ENCODE results near the gene GALNT5.
"Not testable (repeated sequence)": the region's sequence is repeated elsewhere in the genome, so short reads cannot be mapped to it uniquely, and the experiment has no call there.

The GALNT5 gene, protein sequence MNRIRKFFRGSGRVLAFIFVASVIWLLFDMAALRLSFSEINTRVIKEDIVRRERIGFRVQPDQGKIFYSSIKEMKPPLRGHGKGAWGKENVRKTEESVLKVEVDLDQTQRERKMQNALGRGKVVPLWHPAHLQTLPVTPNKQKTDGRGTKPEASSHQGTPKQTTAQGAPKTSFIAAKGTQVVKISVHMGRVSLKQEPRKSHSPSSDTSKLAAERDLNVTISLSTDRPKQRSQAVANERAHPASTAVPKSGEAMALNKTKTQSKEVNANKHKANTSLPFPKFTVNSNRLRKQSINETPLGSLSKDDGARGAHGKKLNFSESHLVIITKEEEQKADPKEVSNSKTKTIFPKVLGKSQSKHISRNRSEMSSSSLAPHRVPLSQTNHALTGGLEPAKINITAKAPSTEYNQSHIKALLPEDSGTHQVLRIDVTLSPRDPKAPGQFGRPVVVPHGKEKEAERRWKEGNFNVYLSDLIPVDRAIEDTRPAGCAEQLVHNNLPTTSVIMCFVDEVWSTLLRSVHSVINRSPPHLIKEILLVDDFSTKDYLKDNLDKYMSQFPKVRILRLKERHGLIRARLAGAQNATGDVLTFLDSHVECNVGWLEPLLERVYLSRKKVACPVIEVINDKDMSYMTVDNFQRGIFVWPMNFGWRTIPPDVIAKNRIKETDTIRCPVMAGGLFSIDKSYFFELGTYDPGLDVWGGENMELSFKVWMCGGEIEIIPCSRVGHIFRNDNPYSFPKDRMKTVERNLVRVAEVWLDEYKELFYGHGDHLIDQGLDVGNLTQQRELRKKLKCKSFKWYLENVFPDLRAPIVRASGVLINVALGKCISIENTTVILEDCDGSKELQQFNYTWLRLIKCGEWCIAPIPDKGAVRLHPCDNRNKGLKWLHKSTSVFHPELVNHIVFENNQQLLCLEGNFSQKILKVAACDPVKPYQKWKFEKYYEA

DNA sequence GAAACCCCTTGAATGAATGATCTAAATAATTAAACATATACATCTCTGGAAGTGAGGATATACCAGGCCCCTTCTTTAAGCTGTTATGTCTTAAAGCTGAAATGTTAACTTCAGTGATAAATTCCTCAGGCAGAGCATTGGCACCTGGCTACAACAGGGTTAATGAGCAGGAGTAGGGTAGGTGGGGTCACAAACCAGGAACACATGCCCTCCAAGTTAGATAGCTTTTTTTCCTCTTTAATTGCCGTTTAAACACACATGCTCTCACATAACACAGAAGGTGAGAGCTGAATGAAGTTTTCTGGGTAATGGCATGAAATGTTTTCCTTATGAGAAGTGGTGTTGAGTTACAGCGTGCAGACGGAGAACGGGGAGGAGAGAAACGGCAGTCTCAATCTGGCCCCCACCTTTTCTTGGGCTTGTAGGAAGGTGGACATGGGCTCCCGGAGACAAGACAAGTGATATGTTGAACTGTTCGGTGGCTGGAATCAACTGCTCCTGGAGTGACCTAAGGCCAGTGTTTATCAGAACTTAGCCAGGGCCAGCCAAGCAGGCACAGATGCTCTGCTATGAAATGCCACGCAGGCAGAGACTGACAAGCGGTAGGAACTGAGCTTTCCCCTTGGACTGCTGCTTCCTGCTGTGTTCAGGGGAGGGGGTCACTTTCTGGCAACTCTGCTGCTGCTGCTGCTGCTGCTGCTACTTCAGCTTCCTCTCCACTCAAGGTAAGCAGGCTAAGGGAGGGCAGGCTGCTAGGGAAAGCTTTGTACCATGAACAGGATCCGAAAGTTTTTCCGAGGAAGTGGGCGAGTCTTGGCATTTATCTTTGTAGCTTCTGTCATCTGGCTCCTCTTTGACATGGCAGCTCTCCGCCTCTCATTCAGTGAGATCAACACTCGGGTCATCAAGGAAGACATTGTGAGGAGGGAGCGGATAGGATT, at the start of gene GALNT5:
TSS of gene GALNT5 (plus strand) at position 394 of the 941 bp plus-strand sequence. CDS start at position 772, 378 bp downstream.
- in situ Hi-C loops (cut with MboI; ENCODE audit: low sequenced_read_pairs) = no loop called here

DNA sequence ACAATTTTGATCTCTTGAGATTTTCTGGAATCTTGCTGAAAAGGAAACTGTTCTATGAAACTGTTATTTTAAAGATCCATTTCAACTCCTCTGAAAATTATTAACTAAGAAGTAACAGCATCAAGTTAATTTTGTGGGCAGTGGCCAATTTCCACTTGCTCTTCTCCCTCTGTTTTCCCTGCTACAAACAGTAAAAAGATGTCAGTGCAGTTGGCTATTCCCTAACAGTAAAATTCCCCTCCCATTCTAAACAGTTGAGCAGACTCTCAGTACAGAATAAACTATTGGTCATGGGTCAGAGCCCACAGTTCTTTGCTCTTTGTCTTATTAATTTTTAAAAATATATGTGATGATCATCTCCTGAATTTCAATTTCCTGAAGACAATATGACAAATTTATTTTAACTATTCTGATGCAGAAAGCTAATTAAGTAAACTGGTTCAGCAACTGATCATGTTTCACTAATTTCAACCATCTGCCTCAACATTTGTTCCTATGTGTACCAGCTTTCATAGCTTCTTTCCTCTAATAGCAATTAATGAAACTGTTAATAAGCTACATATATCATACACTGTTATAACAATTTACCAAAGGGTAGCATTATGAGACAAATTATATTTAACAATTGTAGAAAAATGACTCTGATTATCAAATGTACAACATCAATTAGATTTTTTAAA, 41.1 kb upstream of the GALNT5 start:
- in situ Hi-C loops (cut with MboI; ENCODE audit: low sequenced_read_pairs) = no loop called here

- in situ Hi-C loops (cut with MboI; ENCODE audit: low sequenced_read_pairs) = no loop called here
Observed at GRCh38 chr2:157217409-157217808, 40.1 kb upstream of the GALNT5 start.

GRCh38 chr2:157218911-157219310, 38.6 kb upstream of the GALNT5 start:
- in situ Hi-C loops (cut with MboI; ENCODE audit: low sequenced_read_pairs) = no loop called here

- in situ Hi-C loops (cut with MboI; ENCODE audit: low sequenced_read_pairs) = no loop called here
Observed at GRCh38 chr2:157220502-157220901, 37.0 kb upstream of the GALNT5 start.

DNA sequence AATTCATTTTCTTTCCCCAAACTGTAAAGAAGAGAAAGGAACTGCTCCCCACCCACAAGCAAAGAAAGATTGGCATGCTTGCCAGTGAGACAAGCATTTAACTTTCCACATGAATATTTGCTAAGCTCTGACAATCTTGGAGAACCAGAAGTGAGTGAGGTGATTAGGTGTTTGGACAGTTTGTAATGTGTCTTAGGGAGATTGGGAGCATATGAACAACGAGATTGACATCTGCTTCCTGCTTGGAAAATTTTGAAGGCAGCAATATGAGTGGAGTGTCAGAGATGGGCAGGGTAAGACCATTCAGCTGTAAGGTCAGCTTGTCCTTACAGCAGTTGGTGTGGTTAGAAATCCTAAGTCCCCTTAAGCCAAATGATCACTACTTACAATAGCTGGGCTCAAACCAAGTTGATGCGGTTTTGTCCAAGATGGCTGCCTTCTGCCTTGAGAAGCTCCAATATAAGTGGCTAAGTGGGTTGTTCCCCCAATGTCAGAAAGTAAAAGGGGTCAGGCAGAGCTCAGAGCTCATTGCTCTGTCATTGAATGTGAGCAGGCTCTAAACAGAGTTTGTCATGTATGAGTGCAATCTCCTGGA, 36.0 kb upstream of the GALNT5 start:
- in situ Hi-C loops (cut with MboI; ENCODE audit: low sequenced_read_pairs) = no loop called here

GRCh38 chr2:157223624-157224205, 33.8 kb upstream of the GALNT5 start:
- in situ Hi-C loops (cut with MboI; ENCODE audit: low sequenced_read_pairs) = no loop called here

GRCh38 chr2:157224448-157224847, 33.1 kb upstream of the GALNT5 start:
- in situ Hi-C loops (cut with MboI; ENCODE audit: low sequenced_read_pairs) = not testable (repeated sequence)

- in situ Hi-C loops (cut with MboI; ENCODE audit: low sequenced_read_pairs) = no loop called here
Observed at GRCh38 chr2:157227592-157227991, 29.9 kb upstream of the GALNT5 start.

GRCh38 chr2:157228946-157229345, 28.6 kb upstream of the GALNT5 start:
- in situ Hi-C loops (cut with MboI; ENCODE audit: low sequenced_read_pairs) = no loop called here

DNA sequence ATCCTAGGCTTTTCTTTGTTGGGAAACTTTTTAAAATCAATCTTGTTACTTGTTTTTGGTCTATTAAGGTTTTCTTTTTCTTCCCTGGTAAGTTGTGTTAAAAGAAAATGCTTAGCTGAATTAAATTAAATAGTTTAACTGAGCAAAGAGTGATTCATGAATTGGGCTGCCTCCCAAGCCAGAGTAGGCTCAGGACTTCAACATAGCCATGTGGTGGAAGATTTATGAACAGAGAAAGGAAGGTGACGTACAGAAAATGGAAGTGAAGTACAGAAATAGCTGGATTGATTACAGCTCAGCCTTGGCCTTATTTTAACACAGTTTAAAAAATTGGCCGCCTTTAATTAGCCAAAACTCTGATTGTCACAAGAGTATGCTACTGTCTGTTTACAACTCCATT, 27.9 kb upstream of the GALNT5 start:
- in situ Hi-C loops (cut with MboI; ENCODE audit: low sequenced_read_pairs) = no loop called here

DNA sequence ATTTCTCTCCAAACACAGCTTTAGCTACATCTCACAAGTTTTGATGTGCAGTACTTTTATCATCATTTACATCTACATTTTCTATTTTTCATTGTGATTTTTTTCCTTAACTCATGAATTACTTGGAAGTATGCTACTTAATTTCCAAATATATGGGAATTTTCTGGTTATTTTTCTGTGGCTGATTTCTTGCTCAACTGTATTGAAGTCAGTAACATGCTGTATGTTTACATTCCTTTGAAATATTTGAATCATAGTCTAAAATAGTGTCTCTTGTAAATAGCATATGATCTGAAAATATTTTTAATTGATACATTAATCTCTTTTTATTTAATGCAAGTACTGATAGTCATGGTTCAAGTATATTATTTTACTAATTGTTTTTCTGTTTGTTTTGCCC, 26.0 kb upstream of the GALNT5 start:
- in situ Hi-C loops (cut with MboI; ENCODE audit: low sequenced_read_pairs) = no loop called here

DNA sequence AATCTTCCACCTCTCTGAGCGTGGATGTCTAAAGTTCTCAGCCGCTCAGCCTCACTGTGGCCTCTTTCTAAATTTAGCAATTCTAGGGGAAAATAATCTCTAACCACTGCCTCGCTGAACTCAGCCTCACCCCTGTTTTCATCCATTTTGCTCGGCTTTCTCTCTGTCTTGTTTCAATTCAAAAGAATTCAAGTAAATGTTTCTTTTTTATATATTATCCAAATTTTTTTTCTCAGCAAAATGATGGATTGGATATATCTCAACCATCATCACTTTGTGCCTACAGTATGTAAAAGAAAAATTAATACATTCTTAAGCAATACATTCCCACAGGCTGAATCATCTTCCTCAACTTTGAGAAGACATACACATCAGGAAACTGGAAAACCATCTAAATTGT, 24.0 kb upstream of the GALNT5 start:
- in situ Hi-C loops (cut with MboI; ENCODE audit: low sequenced_read_pairs) = no loop called here

GRCh38 chr2:157236404-157236803, 21.1 kb upstream of the GALNT5 start:
- in situ Hi-C loops (cut with MboI; ENCODE audit: low sequenced_read_pairs) = no loop called here

DNA sequence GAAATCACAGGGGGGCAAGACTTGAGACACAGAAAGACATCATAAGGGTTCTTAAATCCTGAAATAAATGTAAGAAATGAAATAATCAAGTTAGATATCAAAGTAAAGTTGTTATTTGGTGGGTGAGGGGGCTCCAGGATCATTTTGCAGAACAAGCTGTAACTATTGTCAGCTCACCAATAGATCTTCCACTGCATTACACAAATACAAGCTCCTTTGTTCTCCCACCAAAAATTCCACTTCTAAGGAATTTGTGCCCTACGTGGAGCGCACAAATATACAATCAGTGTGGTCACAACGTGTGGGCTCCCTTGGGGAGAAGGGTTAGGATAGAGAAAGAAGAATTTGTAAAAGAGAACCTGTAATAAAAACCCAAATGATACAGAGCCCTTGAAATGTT, 19.2 kb upstream of the GALNT5 start:
- in situ Hi-C loops (cut with MboI; ENCODE audit: low sequenced_read_pairs) = no loop called here

GRCh38 chr2:157244691-157245090, 12.8 kb upstream of the GALNT5 start:
- in situ Hi-C loops (cut with MboI; ENCODE audit: low sequenced_read_pairs) = no loop called here

- in situ Hi-C loops (cut with MboI; ENCODE audit: low sequenced_read_pairs) = no loop called here
Observed at GRCh38 chr2:157245144-157245840, 12.2 kb upstream of the GALNT5 start.

GRCh38 chr2:157245846-157246764, 11.4 kb upstream of the GALNT5 start:
- in situ Hi-C loops (cut with MboI; ENCODE audit: low sequenced_read_pairs) = no loop called here

All from HL-60/S4 treated with retinoic acid at 250 ng/mL for 4 days and 3 days (cell line).